ENCODE measurements around the gene TENM3.

The TENM3 gene

GRCh38 chr4:182478475-182478874, 235.3 kb downstream of the TENM3 start:
- H3K9me2 ChIP-seq (replicated peaks; ENCODE audit: insufficient read depth, low read length), result no peaks in the 10 kb centered on the region
- H3K4me2 ChIP-seq (ENCODE audit: low read depth, low read length, poor library complexity, severe bottlenecking), result no peak overlapping the region
- H3F3A ChIP-seq (ENCODE audit: insufficient read depth), result no peaks in the 10 kb centered on the region
- no peaks in the 10 kb centered on the region for H3K27me3 ChIP-seq (ENCODE audit: low read length)
- H3K27ac ChIP-seq (ENCODE audit: low read depth, low read length), result no peak overlapping the region
- no peak overlapping the region for H3K4me3 ChIP-seq (ENCODE audit: insufficient read depth, low read length, poor library complexity, severe bottlenecking)
- no peaks in the 10 kb centered on the region for H3K9me3 ChIP-seq (ENCODE audit: insufficient read depth, low read length)
- no peak overlapping the region for H3K9ac ChIP-seq (ENCODE audit: low read length)
- no peaks in the 10 kb centered on the region for H3K36me3 ChIP-seq (ENCODE audit: low read length)
- H3K79me2 ChIP-seq (ENCODE audit: insufficient read depth, low read length), result no peaks in the 10 kb centered on the region
- H2AFZ ChIP-seq (ENCODE audit: low read depth, low read length, severe bottlenecking), result no peak overlapping the region
- H4K20me1 ChIP-seq (ENCODE audit: low read depth, low read length), result no peaks in the 10 kb centered on the region
- TF ChIP-seq EZH2phosphoT487 (conservative IDR thresholded peaks at IDR 0.05; ENCODE audit: low read length) (no peak), CTCF (IDR thresholded peaks at IDR 0.05; ENCODE audit: insufficient read depth, low read length, poor library complexity, severe bottlenecking) (peak; percentile 49)

DNA sequence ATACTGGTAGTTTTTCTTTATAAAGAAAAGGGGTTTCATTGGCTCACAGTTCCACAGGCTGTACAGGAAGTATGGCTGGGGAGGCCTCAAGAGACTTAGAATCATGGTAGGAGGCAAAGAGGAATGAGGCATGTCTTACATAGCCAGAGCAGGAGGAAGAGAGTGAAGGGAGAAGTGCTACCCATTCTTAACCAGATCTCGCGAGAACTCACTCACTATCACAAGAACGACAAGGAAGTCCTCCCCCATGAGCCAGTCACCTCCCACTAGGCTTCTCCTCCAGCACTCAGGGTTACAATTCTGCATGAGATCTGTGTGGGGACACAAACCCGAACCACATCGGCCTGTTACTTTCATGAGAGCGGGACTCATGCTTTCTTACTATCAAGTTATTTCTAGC, 240.5 kb downstream of the TENM3 start:
- TF ChIP-seq EZH2phosphoT487 (conservative IDR thresholded peaks at IDR 0.05; ENCODE audit: low read length) (no peak), CTCF (IDR thresholded peaks at IDR 0.05; ENCODE audit: insufficient read depth, low read length, poor library complexity, severe bottlenecking) (no peak)
- Histone ChIP-seq H3K4me3 (ENCODE audit: insufficient read depth, low read length, poor library complexity, severe bottlenecking) (no peak overlapping the region), H3K4me2 (ENCODE audit: low read depth, low read length, poor library complexity, severe bottlenecking) (no peak overlapping the region)

GRCh38 chr4:182486881-182487280, 243.7 kb downstream of the TENM3 start:
- Histone ChIP-seq H3K27ac (ENCODE audit: low read depth, low read length) (no peak overlapping the region), H3K79me2 (ENCODE audit: insufficient read depth, low read length) (no peaks in the 10 kb centered on the region), H3K4me2 (ENCODE audit: low read depth, low read length, poor library complexity, severe bottlenecking) (no peak overlapping the region), H3K9me3 (ENCODE audit: insufficient read depth, low read length) (no peaks in the 10 kb centered on the region), H2AFZ (ENCODE audit: low read depth, low read length, severe bottlenecking) (no peak overlapping the region), H3F3A (ENCODE audit: insufficient read depth) (no peaks in the 10 kb centered on the region), H3K27me3 (ENCODE audit: low read length) (no peaks in the 10 kb centered on the region), H4K20me1 (ENCODE audit: low read depth, low read length) (no peaks in the 10 kb centered on the region), H3K4me3 (ENCODE audit: insufficient read depth, low read length, poor library complexity, severe bottlenecking) (no peak overlapping the region), H3K9me2 (replicated peaks; ENCODE audit: insufficient read depth, low read length) (no peaks in the 10 kb centered on the region), H3K36me3 (ENCODE audit: low read length) (no peaks in the 10 kb centered on the region), H3K9ac (ENCODE audit: low read length) (no peak overlapping the region)
- no peak for TF ChIP-seq CTCF (IDR thresholded peaks at IDR 0.05; ENCODE audit: insufficient read depth, low read length, poor library complexity, severe bottlenecking)
- TF ChIP-seq EZH2phosphoT487 (conservative IDR thresholded peaks at IDR 0.05; ENCODE audit: low read length), result no peak

More for the DNA sequence above, 240.5 kb downstream of the TENM3 start:
- no peaks in the 10 kb centered on the region for H3K27me3 ChIP-seq (ENCODE audit: low read length)
- no peak overlapping the region for H3K9ac ChIP-seq (ENCODE audit: low read length)
- H3K9me2 ChIP-seq (replicated peaks; ENCODE audit: insufficient read depth, low read length), result no peaks in the 10 kb centered on the region
- no peak overlapping the region for H2AFZ ChIP-seq (ENCODE audit: low read depth, low read length, severe bottlenecking)
- no peaks in the 10 kb centered on the region for H3F3A ChIP-seq (ENCODE audit: insufficient read depth)
- no peaks in the 10 kb centered on the region for H3K79me2 ChIP-seq (ENCODE audit: insufficient read depth, low read length)
- no peak overlapping the region for H3K27ac ChIP-seq (ENCODE audit: low read depth, low read length)
- H3K36me3 ChIP-seq (ENCODE audit: low read length), result no peaks in the 10 kb centered on the region
- no peaks in the 10 kb centered on the region for H4K20me1 ChIP-seq (ENCODE audit: low read depth, low read length)
- no peaks in the 10 kb centered on the region for H3K9me3 ChIP-seq (ENCODE audit: insufficient read depth, low read length)
